HG03095 (cell line): ENCODE measurements around the gene PPP1R13B.

Source experiments
- ATAC-seq: cut with Tn5 transposase; IDR thresholded peaks from one replicate; pipeline ENCODE4 v1.9.1; 2021; ENCODE audit warnings: moderate library complexity; ENCODE audit not compliant: unreplicated experiment

The PPP1R13B gene

GRCh38 chr14:103702497-103703432 lies 144.6 kb downstream of the PPP1R13B start:
- no peak for ATAC-seq

- ATAC-seq: no peak
These were observed 145.3 kb downstream of the PPP1R13B start for GRCh38 chr14:103702095-103702494.

DNA sequence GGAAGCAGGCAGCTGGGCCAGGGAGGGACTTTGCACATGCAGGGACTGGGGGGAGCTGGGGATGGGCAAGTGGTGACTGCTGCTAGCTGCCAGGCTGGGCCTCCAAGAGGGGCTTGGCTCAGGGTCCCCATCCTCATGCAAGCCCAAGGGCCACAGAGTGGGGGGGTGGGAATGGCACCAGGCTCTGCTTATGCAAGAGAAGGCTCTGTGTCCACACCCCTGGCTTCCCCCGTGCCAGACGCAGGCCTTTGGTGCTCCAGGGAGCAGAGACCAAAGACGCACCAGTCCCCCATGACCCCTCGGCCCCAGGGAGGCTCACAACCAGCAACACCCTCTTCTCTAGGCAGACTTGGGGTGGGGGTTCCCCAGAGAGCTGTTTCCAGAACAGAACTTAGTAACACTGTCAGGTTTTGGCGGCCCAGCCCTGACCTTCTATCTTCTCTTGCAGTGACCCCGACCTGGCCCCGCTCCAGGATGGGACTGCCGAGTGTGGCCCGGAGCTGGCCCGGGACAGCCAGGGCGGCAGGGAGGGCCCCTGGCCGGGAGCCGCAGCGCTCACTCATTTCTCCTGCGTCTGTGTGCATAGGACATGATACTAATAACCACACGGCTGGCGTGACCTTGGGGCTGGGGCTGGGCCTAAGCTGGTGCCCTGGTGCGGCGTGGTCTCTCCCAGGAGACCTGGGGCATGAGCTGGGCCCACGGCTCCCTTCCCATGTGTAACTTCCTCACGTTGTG lies 146.5 kb downstream of the PPP1R13B start:
- no peak for ATAC-seq

GRCh38 chr14:103699901-103700752 lies 147.2 kb downstream of the PPP1R13B start:
- no peak for ATAC-seq

- ATAC-seq: no peak
These were observed 148.1 kb downstream of the PPP1R13B start for GRCh38 chr14:103699261-103699661.

DNA sequence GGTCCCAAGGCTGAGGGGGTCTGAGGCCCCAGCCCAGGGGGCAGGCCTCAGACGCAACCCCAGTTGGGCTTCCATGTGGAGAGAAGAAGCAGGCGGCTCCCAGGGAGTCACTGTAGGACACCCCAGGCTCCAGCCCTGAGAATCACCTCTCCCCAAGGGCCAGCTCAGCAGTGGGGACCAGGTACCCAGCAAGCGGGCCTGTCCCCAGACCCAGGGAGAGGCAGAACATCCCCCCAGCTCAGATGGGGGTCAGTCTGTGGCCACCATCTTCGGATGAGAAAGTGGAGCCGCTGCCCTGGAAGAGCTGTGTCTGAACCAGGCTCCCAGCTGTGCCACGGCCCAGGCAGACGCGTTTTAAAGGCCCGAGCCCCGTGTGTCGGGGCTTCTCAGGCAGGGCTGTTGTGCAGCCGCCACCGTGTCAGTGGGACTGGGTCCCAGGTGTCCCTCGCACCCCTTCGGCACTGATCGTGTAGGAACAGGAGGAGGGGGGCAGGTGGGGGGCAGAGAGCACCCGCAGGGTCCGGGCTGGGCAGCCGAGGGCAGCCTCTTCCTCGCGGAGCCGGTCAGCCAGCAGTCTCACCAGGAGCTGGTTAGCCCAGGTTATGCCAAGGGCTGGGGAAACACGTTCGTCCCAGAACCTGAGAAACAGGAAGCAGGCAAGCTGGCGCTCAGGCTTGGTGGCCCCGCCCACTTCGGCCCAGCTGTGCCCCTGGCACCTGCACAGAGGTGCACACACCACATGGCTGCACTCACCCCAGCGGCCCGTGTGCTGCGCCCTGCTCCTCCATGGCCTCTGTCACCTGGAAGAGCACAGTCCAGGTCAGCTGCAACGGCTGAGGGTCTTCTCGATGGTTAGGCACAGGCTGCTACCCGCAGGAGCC lies 148.8 kb downstream of the PPP1R13B start:
- no peak for ATAC-seq

DNA sequence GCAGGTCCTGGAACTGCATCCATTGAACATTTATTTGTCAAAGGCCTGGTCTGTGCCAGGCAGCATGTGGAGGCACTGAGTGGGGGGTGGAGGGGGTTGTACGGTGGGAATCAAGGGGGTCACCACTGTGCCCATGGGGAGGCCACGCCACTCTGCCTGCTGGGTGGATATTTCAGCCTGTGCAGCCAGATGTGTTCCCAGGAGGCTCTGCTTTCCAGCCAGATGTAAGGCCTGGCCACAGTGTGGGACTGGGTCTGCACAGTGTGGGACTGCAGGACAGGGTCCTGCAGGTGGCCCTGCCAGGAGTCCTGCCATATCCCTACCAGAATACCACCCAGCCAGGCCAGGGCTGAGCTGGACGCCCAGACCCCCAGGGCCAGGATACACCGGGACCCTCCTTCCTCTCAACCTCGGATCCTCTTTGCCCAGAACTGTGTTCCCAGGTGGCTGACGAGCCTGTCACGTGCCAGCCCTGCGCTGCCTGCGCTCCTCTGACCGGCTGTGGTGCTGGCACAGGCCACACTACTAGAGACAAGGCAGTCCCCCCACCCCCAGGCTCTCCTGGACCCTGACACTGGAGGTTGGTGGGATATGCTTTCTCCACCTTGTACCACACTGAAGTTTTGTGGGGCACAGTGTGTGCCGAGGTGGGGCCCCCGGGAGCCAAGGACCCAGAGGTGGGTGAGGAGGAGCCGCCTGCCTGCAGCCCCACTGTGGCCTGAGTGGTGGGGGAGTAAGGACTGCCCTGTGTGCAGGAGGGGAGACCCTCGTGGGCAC lies 149.6 kb downstream of the PPP1R13B start:
- no peak for ATAC-seq

- no peak for ATAC-seq
These were observed 150.2 kb downstream of the PPP1R13B start for GRCh38 chr14:103697206-103697602.

DNA sequence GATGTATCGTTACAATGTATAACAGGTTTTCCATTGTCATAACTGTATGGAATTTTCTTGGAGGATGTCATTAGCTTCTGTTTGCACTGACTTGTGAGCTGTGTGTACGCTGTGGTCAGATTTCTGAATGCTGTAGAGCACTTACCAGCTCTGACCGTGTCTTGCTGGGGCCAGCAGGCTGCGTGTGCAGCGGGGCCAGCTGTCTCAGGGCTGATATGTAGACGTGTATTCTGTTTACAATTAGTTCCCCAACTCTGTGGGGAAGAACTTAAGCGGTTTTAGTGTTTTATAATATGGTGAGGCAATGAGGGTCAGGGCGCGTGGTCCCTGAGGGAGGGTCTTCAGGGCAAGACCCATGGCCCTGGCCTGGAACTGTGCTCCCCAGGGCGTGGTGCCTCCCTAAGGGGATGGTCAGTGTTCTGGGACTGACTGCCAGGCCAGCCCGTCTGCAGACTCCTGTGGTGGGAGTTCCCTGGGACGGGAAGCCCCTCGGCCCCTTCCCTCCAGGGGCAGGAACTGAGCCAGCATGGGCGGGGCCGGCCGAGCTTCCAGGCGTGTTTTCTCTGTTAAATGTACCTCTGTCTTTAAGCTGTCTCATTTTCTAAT lies 150.8 kb downstream of the PPP1R13B start:
- no peak for ATAC-seq

GRCh38 chr14:103696070-103696402 lies 151.3 kb downstream of the PPP1R13B start:
- ATAC-seq: no peak

DNA sequence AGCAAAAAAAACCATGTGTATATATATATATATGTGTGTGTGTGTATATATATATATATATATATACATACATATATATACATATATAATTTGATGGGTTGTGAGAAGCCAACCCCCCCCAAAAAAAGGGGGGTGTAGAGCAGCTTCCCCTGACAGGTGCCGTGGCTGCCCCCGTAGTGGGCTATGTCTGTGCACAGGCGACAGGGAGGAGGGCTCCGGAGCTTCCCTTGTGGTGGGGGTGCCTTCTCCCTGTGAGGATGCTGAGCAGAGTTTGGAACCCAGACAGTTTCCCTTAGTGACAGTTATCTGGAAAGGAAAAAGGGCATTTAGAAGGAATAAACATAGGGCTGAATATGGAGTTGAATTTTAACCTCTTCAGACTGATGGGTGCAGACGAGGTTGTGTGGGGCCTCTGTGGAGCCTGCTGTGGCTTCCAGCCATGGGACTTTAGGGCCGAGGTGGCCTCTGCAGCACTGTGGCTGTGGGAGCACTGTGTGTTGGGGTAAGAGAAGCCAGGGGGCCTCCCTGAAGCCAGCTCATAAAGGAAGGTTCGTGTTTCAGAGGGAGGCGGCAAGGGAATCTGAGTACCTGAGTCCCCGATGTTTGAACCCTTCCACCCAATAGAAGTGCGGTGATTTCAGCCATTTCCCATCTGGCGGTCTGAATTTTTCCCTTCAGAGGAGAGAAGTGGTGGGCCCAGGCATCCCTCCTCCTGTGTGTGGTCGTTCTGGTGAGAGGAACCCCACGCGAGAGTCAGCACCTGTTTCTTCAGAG lies 151.9 kb downstream of the PPP1R13B start:
- ATAC-seq: no peak

DNA sequence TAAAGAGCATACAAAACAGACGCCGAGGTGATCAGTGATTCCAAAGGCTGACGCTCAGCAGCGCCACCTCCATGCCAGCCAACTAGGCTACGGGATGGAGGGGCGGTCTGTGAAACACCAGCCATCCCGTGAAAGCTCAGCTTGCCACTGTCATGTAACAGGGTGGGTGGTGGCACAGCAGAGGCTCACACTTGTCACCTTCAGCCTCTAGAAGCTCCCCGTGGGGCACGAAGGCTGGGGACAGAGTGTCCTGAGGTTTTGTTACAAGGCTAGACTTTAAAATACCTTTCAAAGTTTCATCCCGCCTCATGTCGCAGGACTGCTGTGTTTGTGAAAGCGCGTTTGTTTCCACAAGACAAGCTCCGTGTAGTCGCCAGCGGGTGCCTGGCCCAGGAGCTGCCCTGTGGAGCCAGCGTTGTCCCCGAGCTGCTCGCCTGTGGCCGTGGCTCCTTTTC lies 152.8 kb downstream of the PPP1R13B start:
- no peak for ATAC-seq

GRCh38 chr14:103693515-103693914 lies 153.9 kb downstream of the PPP1R13B start:
- no peak for ATAC-seq

DNA sequence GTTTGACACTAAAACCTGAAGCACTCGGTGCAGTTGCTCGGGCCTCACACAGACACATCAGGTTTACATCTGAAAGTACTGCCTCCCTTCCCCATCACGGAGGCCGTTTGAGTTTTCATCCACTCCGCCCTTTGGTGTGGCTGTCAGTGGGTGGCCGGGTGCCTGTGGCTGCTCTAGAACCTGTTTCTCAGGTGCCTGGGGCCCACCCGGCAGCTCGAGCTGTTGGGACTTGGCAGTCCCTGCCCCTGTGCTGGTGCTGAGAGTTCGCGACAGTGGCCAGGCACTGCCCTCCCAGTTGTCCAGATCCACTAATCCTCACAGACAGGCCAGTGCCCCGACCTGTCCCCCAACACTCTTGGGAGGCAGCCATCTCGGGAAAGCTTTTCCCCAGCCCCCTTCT lies 154.5 kb downstream of the PPP1R13B start:
- ATAC-seq: no peak

DNA sequence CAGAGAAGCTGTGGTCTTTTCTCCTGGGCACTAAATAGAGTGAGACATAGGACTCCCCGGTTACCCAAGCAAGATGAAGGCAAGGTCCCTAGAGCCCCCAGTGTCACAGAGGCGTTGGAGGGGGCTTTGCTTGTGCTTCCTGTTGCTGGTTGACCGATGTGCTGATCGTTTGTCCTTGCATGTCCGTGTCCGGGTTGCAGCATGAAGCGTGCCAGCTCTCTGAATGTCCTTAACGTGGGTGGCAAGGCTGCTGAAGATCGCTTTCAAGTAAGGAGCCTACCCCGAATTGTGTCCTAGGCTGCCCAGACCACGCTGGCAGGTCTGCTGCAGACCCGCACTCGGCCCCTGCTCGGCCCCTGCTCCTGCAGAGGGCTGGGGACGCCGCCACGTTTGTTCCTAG lies 155.2 kb downstream of the PPP1R13B start:
- ATAC-seq: peak; percentile 14

- peak; percentile 69 for ATAC-seq
These were observed 155.7 kb downstream of the PPP1R13B start for GRCh38 chr14:103691655-103692054.

GRCh38 chr14:103690332-103690731 lies 157.0 kb downstream of the PPP1R13B start:
- no peak for ATAC-seq
